ENCODE data around the gene KRTAP6-3.

KRTAP6-3 gene

GRCh38 chr21:30577766-30578165 is 14.5 kb upstream of the KRTAP6-3 start:
- Histone ChIP-seq H3K27me3 (ENCODE audit: control insufficient read depth in 1 of 2, insufficient read depth in 1 of 2, low read length in 2 of 2) (no peaks in the 10 kb centered on the region), H2AFZ (ENCODE audit: low read depth, low read length) (no peak overlapping the region), H3K36me3 (ENCODE audit: control insufficient read depth in 1 of 2, insufficient read depth in 2 of 2, low read depth in 1 of 2, low read length in 2 of 2) (no peaks in the 10 kb centered on the region), H3K27ac (ENCODE audit: low read length, poor library complexity, severe bottlenecking) (no peak overlapping the region), H3K4me3 (ENCODE audit: insufficient read depth in 1 of 2, low read depth in 1 of 2, low read length in 2 of 2) (no peak overlapping the region), H3K4ac (ENCODE audit: low read depth in 1 of 2, low read length in 2 of 2) (no peak overlapping the region), H4K8ac (ENCODE audit: low read length) (no peak overlapping the region), H4K91ac (ENCODE audit: low read length) (no peak overlapping the region), H3K4me1 (ENCODE audit: control insufficient read depth, insufficient read depth, low read depth, low read length) (no peaks in the 10 kb centered on the region), H2AK5ac (ENCODE audit: low read length, severe bottlenecking) (no peak overlapping the region), H3K14ac (ENCODE audit: low read length in 2 of 2) (no peak overlapping the region), H2BK12ac (ENCODE audit: low read length in 2 of 2) (no peak overlapping the region), H3K9ac (ENCODE audit: low read length) (no peak overlapping the region), H3K9me3 (ENCODE audit: control insufficient read depth, low read length) (peaks cover 5% of the 10 kb centered on the region), H3K4me2 (ENCODE audit: low read length, poor library complexity, severe bottlenecking) (no peak overlapping the region), H3K79me1 (replicated peaks; ENCODE audit: low read length, poor library complexity, severe bottlenecking) (no peaks in the 10 kb centered on the region), H3K18ac (ENCODE audit: low read depth in 1 of 2, low read length in 2 of 2) (no peak overlapping the region), H3K23ac (ENCODE audit: low read length in 2 of 2) (no peak overlapping the region), H2BK15ac (ENCODE audit: low read depth, poor library complexity, severe bottlenecking) (no peak overlapping the region), H2BK120ac (ENCODE audit: low read depth, low read length) (no peak overlapping the region), H2BK5ac (ENCODE audit: low read depth, low read length, poor library complexity, severe bottlenecking) (no peak overlapping the region)
- DNase-seq, result no peak

GRCh38 chr21:30579346-30579745 is 12.9 kb upstream of the KRTAP6-3 start:
- Histone ChIP-seq H2BK15ac (ENCODE audit: low read depth, poor library complexity, severe bottlenecking) (no peak overlapping the region), H3K79me1 (replicated peaks; ENCODE audit: low read length, poor library complexity, severe bottlenecking) (no peaks in the 10 kb centered on the region), H2AFZ (ENCODE audit: low read depth, low read length) (no peak overlapping the region), H3K27me3 (ENCODE audit: control insufficient read depth in 1 of 2, insufficient read depth in 1 of 2, low read length in 2 of 2) (no peaks in the 10 kb centered on the region), H3K9me3 (ENCODE audit: control insufficient read depth, low read length) (peaks cover 5% of the 10 kb centered on the region), H3K9ac (ENCODE audit: low read length) (no peak overlapping the region), H3K4me2 (ENCODE audit: low read length, poor library complexity, severe bottlenecking) (no peak overlapping the region), H2AK5ac (ENCODE audit: low read length, severe bottlenecking) (no peak overlapping the region), H4K8ac (ENCODE audit: low read length) (no peak overlapping the region), H3K4me3 (ENCODE audit: insufficient read depth in 1 of 2, low read depth in 1 of 2, low read length in 2 of 2) (no peak overlapping the region), H3K36me3 (ENCODE audit: control insufficient read depth in 1 of 2, insufficient read depth in 2 of 2, low read depth in 1 of 2, low read length in 2 of 2) (no peaks in the 10 kb centered on the region), H4K91ac (ENCODE audit: low read length) (no peak overlapping the region), H3K4ac (ENCODE audit: low read depth in 1 of 2, low read length in 2 of 2) (no peak overlapping the region), H3K27ac (ENCODE audit: low read length, poor library complexity, severe bottlenecking) (no peak overlapping the region), H2BK5ac (ENCODE audit: low read depth, low read length, poor library complexity, severe bottlenecking) (no peak overlapping the region), H3K18ac (ENCODE audit: low read depth in 1 of 2, low read length in 2 of 2) (no peak overlapping the region), H2BK12ac (ENCODE audit: low read length in 2 of 2) (no peak overlapping the region), H2BK120ac (ENCODE audit: low read depth, low read length) (no peak overlapping the region), H3K4me1 (ENCODE audit: control insufficient read depth, insufficient read depth, low read depth, low read length) (no peaks in the 10 kb centered on the region), H3K14ac (ENCODE audit: low read length in 2 of 2) (no peak overlapping the region), H3K23ac (ENCODE audit: low read length in 2 of 2) (no peak overlapping the region)
- DNase-seq, result no peak
- WGBS, result 63% methylated on average over 1 of the region's 1 CpG

DNA sequence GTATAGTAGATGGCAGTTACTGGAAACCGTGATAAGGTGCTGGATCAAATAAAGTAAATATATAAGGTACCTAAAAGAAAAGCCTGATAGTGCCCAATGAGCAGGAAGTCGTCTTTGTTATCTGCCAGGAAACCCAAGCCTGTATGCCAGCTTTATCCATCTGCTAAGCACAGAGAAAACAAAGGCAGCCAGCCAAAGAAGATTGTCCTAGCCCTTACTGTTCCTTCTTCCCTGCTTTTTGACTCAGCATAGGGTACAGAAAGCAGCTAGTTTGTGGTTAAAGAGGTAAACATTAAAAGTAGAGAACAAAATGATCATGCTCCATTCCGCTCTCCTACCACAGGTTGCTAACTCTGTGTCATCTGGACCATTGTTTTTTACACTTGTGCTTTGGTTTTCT is 12.1 kb upstream of the KRTAP6-3 start:
- DNase-seq, result no peak
- no peak overlapping the region for H3K4me2 ChIP-seq (ENCODE audit: low read length, poor library complexity, severe bottlenecking)
- no peaks in the 10 kb centered on the region for H3K79me1 ChIP-seq (replicated peaks; ENCODE audit: low read length, poor library complexity, severe bottlenecking)
- H3K9ac ChIP-seq (ENCODE audit: low read length), result no peak overlapping the region
- H2AK5ac ChIP-seq (ENCODE audit: low read length, severe bottlenecking), result no peak overlapping the region
- peaks cover 9% of the 10 kb centered on the region for H3K9me3 ChIP-seq (ENCODE audit: control insufficient read depth, low read length)
- H3K27ac ChIP-seq (ENCODE audit: low read length, poor library complexity, severe bottlenecking), result no peak overlapping the region
- no peak overlapping the region for H4K91ac ChIP-seq (ENCODE audit: low read length)
- no peaks in the 10 kb centered on the region for H3K36me3 ChIP-seq (ENCODE audit: control insufficient read depth in 1 of 2, insufficient read depth in 2 of 2, low read depth in 1 of 2, low read length in 2 of 2)
- H2BK5ac ChIP-seq (ENCODE audit: low read depth, low read length, poor library complexity, severe bottlenecking), result no peak overlapping the region
- no peak overlapping the region for H3K4ac ChIP-seq (ENCODE audit: low read depth in 1 of 2, low read length in 2 of 2)
- no peaks in the 10 kb centered on the region for H3K4me1 ChIP-seq (ENCODE audit: control insufficient read depth, insufficient read depth, low read depth, low read length)
- no peak overlapping the region for H2BK12ac ChIP-seq (ENCODE audit: low read length in 2 of 2)
- no peaks in the 10 kb centered on the region for H3K27me3 ChIP-seq (ENCODE audit: control insufficient read depth in 1 of 2, insufficient read depth in 1 of 2, low read length in 2 of 2)
- H3K4me3 ChIP-seq (ENCODE audit: insufficient read depth in 1 of 2, low read depth in 1 of 2, low read length in 2 of 2), result no peak overlapping the region
- H3K14ac ChIP-seq (ENCODE audit: low read length in 2 of 2), result no peak overlapping the region
- H3K18ac ChIP-seq (ENCODE audit: low read depth in 1 of 2, low read length in 2 of 2), result no peak overlapping the region
- no peak overlapping the region for H2BK15ac ChIP-seq (ENCODE audit: low read depth, poor library complexity, severe bottlenecking)
- no peak overlapping the region for H2BK120ac ChIP-seq (ENCODE audit: low read depth, low read length)
- H4K8ac ChIP-seq (ENCODE audit: low read length), result no peak overlapping the region
- H3K23ac ChIP-seq (ENCODE audit: low read length in 2 of 2), result no peak overlapping the region
- WGBS, result 54% methylated on average over 3 of the region's 3 CpGs
- H2AFZ ChIP-seq (ENCODE audit: low read depth, low read length), result no peak overlapping the region

GRCh38 chr21:30582870-30583269 is 9.4 kb upstream of the KRTAP6-3 start:
- no peak overlapping the region for H3K27ac ChIP-seq (ENCODE audit: low read length, poor library complexity, severe bottlenecking)
- no peak overlapping the region for H3K4ac ChIP-seq (ENCODE audit: low read depth in 1 of 2, low read length in 2 of 2)
- H2BK120ac ChIP-seq (ENCODE audit: low read depth, low read length), result no peak overlapping the region
- H3K18ac ChIP-seq (ENCODE audit: low read depth in 1 of 2, low read length in 2 of 2), result no peak overlapping the region
- no peak overlapping the region for H3K9ac ChIP-seq (ENCODE audit: low read length)
- H3K4me2 ChIP-seq (ENCODE audit: low read length, poor library complexity, severe bottlenecking), result no peak overlapping the region
- no peak overlapping the region for H4K91ac ChIP-seq (ENCODE audit: low read length)
- no peak overlapping the region for H2BK5ac ChIP-seq (ENCODE audit: low read depth, low read length, poor library complexity, severe bottlenecking)
- H3K79me1 ChIP-seq (replicated peaks; ENCODE audit: low read length, poor library complexity, severe bottlenecking), result no peaks in the 10 kb centered on the region
- WGBS, result no CpG with 5 or more reads among the region's 1 CpG
- H3K9me3 ChIP-seq (ENCODE audit: control insufficient read depth, low read length), result peaks cover 9% of the 10 kb centered on the region
- H4K8ac ChIP-seq (ENCODE audit: low read length), result no peak overlapping the region
- no peak overlapping the region for H2AK5ac ChIP-seq (ENCODE audit: low read length, severe bottlenecking)
- H3K36me3 ChIP-seq (ENCODE audit: control insufficient read depth in 1 of 2, insufficient read depth in 2 of 2, low read depth in 1 of 2, low read length in 2 of 2), result no peaks in the 10 kb centered on the region
- H2AFZ ChIP-seq (ENCODE audit: low read depth, low read length), result no peak overlapping the region
- DNase-seq, result no peak
- no peak overlapping the region for H2BK15ac ChIP-seq (ENCODE audit: low read depth, poor library complexity, severe bottlenecking)
- no peak overlapping the region for H2BK12ac ChIP-seq (ENCODE audit: low read length in 2 of 2)
- H3K4me1 ChIP-seq (ENCODE audit: control insufficient read depth, insufficient read depth, low read depth, low read length), result no peaks in the 10 kb centered on the region
- H3K14ac ChIP-seq (ENCODE audit: low read length in 2 of 2), result no peak overlapping the region
- H3K4me3 ChIP-seq (ENCODE audit: insufficient read depth in 1 of 2, low read depth in 1 of 2, low read length in 2 of 2), result no peak overlapping the region
- no peak overlapping the region for H3K23ac ChIP-seq (ENCODE audit: low read length in 2 of 2)
- no peaks in the 10 kb centered on the region for H3K27me3 ChIP-seq (ENCODE audit: control insufficient read depth in 1 of 2, insufficient read depth in 1 of 2, low read length in 2 of 2)

Data from mesenchymal stem cell (in vitro differentiated cells and primary cell).